ENCODE measurements around the gene IFT74.

Gene IFT74
- total RNA-seq = 8.4 to 13.9 reads per million in 2 donors

GRCh38 chr9:26955921-26956859 is at the start of gene IFT74:
Gene IFT74 (plus strand): TSS chr9:26956412. CDS start chr9:26961968, 5,556 bp downstream.
- DNase-seq = peak; percentile 73 to 97 (median 92)

GRCh38 chr9:26913138-26913668 is 43.0 kb upstream of the IFT74 start:
- no peak for DNase-seq

GRCh38 chr9:26919698-26920097 is 36.5 kb upstream of the IFT74 start:
- no peak for DNase-seq

DNA sequence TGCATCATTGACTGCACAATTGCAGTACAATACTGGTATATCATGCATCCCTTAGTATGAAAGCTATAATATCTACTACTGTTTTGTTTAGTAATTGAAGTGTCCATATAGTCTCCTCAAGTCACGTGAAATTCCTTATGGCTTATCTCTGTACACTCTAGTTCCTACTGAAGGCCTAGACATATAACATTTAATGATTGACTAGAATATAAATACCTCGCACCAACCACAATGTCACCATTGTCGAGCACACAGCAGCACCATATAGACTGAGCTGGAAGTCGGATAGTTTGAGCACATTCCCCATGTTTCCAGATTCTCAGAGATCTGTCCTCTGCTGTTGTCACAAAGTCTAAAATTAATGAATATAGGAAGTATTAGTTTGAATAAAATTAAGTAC is 30.6 kb upstream of the IFT74 start:
- no peak for DNase-seq

DNA sequence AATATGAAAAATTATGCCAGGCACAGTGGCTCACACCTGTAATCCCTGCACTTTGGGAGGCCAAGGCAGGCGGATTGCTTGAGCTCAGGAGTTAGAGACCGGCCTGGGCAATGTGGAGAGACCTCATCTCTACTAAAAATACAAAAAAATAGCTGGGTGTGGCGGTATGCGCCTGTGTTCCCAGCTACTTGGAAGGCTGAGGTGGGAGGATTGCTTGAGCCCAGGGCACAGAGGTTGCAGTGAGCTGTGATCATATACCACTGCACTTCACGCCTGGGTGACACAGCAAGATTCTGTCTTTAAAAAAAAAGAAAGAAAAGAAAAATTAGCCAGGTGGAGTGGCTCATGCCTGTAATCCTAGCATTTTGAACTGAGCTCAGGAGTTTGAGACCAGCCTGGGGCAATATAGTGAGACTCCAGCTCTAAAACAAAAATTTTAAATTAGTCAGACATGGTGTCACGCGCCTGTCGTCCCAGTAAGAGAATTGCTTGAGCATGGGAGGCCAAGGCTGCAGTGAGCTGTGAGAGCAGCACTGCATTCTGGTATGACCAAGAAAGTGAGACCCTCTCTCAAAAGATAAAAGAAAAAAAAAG is 27.2 kb upstream of the IFT74 start:
- DNase-seq = no peak

DNA sequence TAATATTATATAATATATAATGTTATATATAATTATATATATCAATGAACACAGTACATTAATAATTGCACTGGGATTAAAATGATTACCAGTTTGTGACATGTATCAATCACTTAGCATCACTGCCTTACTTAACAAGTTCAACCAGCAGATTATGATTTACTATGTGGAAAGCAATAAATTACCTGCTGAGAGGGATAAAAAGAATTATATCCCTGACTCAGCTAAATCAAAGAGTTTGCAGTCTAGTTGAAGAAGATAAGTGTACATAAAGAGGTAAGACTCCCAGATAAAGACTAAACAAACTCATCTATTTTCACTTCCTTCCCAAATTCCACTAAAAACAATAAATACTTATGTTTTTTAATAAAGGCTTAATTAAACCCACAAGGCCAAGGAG is 20.4 kb upstream of the IFT74 start:
- no peak for DNase-seq

- no peak for DNase-seq
Observed at GRCh38 chr9:26937816-26938371, 18.3 kb upstream of the IFT74 start.

DNA sequence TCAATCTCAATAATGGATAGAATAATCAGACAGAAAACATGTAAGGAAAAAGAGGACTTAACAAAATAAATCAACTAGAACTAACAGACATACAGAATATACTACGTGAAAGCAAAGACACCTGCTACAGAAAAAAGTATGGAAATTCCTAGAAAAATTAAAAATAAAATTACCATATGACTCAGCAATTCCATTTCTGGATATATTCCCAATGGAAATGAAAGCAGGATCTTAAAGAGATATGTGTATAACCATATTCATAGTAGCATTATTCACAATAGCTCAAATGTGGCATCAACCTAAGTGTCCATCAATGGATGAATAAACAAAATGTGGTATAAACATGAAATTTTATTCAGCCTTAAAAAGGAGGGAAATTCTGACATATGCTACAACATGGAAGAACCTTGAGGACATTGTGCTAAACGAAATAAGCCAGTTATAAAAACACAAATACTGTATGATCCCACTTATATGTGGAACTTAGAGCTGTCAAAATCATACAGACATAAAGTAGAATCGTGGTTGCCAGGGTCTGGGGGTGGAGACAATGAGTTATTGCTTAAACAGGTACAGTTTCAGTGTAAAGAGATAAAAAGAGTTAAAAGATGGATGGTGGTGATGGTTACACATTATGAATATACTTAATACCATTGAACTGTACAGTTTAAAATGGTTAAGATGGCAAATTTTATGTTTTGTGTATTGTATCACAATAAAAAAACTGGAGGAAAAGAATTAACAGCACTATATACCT is 16.1 kb upstream of the IFT74 start:
- DNase-seq = peak in 1 of 5 experiments; percentile 17

DNA sequence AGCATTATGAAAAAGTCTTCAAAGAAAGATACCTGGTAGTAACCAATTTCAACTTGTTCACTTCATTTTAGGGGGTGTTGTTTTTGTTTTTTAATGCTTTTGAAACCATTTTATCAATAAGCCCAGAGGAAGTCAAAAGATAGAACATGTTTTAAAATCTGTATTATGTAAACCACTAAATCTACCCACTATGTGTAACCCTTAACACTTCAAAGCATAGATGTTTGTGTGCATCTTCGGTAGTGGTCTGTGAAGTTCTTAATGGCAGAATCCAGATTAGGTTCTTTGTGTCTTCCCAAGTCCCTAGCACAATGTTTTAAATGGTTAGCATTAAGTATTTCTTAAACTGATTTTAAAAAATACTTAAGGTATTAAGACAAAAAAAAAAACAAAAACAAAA is 15.4 kb upstream of the IFT74 start:
- DNase-seq = peak in 1 of 5 experiments; percentile 38

GRCh38 chr9:26945591-26945990 is 10.6 kb upstream of the IFT74 start:
- peak in 1 of 5 experiments; percentile 10 for DNase-seq

DNA sequence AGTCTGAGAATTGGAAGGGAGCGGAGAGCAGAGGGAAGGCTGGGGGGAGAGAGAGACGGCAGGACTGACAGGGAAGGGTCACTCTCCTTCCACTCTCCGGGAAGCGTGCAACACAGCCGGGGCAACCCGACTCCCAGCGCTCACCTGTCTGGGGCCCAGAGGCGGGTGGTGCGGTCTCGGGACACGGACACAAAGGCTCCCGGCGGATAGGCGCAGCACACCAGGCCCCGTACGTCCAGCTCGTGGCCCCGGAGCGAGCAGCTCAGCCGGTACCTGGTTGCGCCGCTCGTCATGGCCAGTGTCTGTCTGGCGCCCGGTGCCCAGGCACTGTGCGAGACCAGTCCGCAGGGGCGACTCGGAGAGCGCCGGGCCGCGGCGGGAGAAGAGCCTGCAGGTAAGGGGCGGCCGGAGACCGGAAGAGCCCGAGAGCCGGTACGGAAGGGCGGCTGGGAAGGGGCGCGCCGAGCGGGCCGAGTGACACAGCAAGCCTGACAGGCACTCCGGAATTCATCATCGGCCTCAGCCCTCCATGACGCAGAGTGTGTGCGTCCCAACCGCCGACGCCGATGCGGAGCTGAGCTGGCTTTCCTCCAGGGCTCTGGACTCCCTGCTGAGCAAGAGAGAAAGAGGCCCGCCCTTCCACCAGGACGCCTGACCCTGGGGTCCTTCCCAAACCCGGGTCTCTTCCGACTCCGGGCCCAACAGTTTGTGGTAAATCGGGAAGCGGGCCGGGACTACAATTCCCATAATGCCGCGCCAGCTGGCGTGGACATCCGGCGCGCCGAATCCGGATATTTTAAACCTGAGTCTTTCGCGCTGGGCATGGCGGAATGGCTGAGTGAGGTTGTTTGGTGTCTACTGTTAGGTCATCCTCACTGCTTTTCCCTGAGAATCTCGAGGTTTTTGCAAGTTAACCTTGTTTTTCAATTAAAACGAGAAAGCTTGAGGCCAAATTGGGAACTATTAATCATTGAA is 9.2 kb upstream of the IFT74 start, which contains the start of gene PLAA:
Gene PLAA, minus strand, starts transcription at position 490 of the 975 bp plus-strand sequence. Its CDS starts 197 bp downstream, at position 293.
- DNase-seq = peak; percentile 64 to 95 (median 78)

DNA sequence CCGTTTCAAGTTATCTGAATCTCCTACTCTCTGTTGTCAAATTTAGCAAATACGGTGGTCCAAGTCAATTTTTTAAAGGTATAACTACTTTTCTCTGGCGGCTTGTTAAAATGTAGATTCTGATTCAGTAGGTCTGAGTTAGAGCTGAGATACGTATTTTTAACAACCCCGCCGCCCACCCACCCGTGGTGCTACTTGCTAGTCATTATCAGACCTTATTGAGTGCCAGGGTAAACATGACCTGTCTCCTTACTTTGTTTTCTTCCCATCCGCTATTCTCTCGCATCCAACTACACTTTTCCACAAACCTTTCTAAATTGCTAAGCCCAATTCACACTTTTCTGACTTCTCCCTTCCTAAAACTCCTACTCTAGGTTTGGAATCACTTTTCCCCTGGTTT is 8.5 kb upstream of the IFT74 start:
- peak in 2 of 5 experiments; percentile 26 to 29 for DNase-seq

GRCh38 chr9:26949637-26950069 is 6.6 kb upstream of the IFT74 start:
- no peak for DNase-seq

- DNase-seq = no peak
Observed at GRCh38 chr9:26950521-26950920, 5.7 kb upstream of the IFT74 start.

- no peak for DNase-seq
Observed at GRCh38 chr9:26951794-26952193, 4.4 kb upstream of the IFT74 start.

GRCh38 chr9:26954050-26954508 is 2.1 kb upstream of the IFT74 start:
- peak in 1 of 5 experiments; percentile 60 for DNase-seq

GRCh38 chr9:26955222-26955903 is 849 bp upstream of the IFT74 start:
- peak in 1 of 5 experiments; percentile 10 for DNase-seq

DNA sequence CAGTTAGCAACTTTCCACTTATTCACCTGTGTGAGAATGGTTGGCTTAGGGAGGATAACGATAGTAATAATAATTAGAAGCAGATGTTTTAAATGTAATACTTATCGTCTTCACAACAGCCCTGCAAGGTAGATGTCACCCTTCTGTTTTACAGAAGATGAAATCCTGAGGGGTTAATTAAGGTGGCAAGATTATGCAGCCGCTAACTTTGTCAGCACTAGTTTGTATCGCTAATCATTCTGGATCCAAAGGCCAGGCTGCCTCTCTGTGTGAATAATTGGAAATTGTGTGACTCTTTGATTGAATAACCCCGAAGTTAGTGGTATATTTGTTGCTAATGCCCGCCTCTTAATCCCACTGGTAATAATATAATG is 635 bp downstream of the IFT74 start:
- DNase-seq = no peak

DNA sequence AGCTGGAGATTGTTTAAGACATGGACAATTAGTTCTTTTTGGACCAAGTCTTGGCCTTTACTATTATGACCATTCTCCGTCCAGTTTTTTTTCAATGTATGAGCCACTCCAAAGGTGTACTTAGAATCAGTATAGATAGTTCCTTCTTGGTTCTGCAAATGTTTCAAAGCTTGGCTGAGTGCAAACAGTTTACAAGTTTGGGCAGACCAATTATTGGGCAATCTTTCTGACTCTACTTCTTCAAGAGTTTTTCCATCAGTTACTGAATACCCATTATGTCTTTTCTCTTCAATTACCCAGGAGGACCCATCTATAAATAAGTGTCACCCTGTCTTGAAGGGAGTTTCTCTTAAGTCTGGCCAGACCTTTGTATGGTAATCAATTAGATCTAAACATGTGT is 15.5 kb downstream of the IFT74 start:
- DNase-seq = no peak

GRCh38 chr9:26973989-26974388 is 17.8 kb downstream of the IFT74 start:
- DNase-seq = no peak

Measured in T-helper 2 cell (primary cell).